GM10266 (cell line): ENCODE measurements around the gene CHCHD5.

Source experiments
- DNase-seq: peaks from one replicate; pipeline ENCODE4 v3.0.0; 2012; ENCODE audit errors: extremely low spot score
- TF ChIP-seq, protein P1 (sequence below): IDR thresholded peaks from 2 replicates; pipeline ENCODE4 v1.5.1; 2012; ENCODE audit warnings: mild to moderate bottlenecking, low read depth; ENCODE audit not compliant: control insufficient read depth, insufficient read depth; ENCODE audit errors: missing control alignments

The CHCHD5 gene

GRCh38 chr2:112580084-112580483, 4.3 kb upstream of the CHCHD5 start:
- no peak for DNase-seq
- TF ChIP-seq, protein P1, sequence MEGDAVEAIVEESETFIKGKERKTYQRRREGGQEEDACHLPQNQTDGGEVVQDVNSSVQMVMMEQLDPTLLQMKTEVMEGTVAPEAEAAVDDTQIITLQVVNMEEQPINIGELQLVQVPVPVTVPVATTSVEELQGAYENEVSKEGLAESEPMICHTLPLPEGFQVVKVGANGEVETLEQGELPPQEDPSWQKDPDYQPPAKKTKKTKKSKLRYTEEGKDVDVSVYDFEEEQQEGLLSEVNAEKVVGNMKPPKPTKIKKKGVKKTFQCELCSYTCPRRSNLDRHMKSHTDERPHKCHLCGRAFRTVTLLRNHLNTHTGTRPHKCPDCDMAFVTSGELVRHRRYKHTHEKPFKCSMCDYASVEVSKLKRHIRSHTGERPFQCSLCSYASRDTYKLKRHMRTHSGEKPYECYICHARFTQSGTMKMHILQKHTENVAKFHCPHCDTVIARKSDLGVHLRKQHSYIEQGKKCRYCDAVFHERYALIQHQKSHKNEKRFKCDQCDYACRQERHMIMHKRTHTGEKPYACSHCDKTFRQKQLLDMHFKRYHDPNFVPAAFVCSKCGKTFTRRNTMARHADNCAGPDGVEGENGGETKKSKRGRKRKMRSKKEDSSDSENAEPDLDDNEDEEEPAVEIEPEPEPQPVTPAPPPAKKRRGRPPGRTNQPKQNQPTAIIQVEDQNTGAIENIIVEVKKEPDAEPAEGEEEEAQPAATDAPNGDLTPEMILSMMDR: no peak

GRCh38 chr2:112582314-112582746, 2.1 kb upstream of the CHCHD5 start:
- TF ChIP-seq, protein P1: peak; percentile 45
- no peak for DNase-seq

DNA sequence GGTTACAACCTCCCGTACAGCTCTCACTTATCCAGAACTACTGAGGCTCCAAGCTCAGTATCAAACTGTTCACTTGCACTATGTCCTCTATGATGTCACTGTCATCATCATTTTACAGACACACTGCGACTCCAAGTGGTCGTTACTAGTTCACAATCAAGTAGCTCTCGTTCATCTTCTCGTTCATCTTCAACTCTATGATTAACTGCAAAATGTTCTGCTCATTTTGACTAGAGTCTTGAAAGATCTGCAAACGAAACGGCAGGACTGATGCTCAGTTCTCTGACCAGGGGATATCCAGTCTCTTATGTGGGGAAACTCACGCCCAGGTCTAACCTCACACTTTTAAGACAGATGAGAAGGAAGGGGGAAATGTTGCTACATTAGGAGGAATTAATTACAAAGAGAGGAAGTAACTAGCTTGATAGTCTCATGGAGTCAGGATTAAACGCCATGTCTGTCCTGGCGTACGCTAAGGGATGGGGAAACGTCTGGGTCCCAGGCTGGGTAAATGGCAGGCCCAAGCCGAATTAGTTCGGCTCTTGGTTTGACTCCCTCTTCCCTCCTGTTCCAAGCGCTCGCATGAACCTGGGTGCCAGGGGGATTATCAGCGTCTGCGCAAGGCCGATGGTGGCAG, 794 bp upstream of the CHCHD5 start:
- TF ChIP-seq, protein P1: no peak
- no peak for DNase-seq

- TF ChIP-seq, protein P1: no peak
- DNase-seq: no peak
Measured at GRCh38 chr2:112584891-112585250, 462 bp downstream of the CHCHD5 start.

DNA sequence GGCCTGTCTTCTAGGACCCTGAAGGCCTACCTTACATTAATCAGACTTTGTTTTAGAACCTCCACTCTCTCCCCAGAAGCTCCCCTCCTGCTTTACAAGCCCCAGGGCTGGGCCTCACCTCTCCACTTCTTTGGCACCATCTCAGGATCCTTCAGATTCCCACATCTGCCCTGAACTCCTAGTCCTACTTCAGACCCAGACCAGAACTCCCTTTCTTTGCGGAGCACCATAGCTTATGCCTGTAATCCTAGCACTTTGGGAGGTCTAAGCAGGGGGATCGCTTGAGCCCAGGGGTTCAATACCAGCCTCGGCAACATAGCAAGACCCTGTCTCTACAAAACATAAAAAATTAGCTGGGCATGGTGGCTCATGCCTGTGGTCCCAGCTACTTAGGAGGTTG, 991 bp downstream of the CHCHD5 start:
- TF ChIP-seq, protein P1: no peak
- DNase-seq: no peak

GRCh38 chr2:112585873-112586464, 1.6 kb downstream of the CHCHD5 start:
- TF ChIP-seq, protein P1: no peak
- DNase-seq: no peak

DNA sequence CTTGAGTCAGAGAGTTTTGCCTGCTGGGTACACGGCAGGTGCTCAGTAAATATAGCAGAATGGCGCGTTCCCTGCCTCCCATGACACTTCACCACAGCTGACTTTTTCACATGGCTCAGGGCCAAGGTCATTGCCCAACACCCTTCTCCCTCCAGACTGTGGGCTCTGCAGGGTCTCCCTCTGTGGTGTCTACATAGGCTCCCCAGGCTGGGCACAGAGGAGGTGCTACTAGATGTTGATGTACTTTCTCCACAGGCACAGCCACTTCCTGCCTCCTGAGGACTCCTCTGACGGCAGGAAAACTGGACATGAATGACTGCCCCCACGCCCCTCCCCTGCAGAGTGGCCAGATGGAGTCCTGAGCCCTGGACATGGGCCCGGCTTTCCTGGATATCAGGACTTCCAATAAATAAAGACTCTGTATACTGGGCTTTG, 4.2 kb downstream of the CHCHD5 start:
- DNase-seq: no peak
- TF ChIP-seq, protein P1: no peak
